GM12878 (cell line): ENCODE data around the gene PRKG1. TPM values are rescaled to one million over a fixed set of nuclear protein-coding genes. Genes with fewer than 3 reads are reported as not detected.
A peak's percentile ranks its signal among the peaks of the same experiment; 100 is the strongest.

Experiments
- ATAC-seq: fragments of 200-7000 bp; cut with Tn5 transposase; 3 replicates; pipeline ENCODE4 v1.9.1; 2020; ENCODE audit warnings: mild to moderate bottlenecking, moderate library complexity
- BruUV-seq: library from RNA; stranded (reverse); fragments of 400-500 nt; replicated peaks from 2 replicates; lab custom pipeline; 2021; lab: Mats Ljungman, UMichigan
- CTCF ChIA-PET: fragments of 300-600 bp; sonication (Branson Sonifier 250); formaldehyde crosslinking; extraction: SDS; loops from one replicate; lab custom pipeline; 2021; ENCODE audit warnings: inconsistent platforms; lab: Yijun Ruan, JAX
- POLR2A ChIA-PET: fragments of 350-600 bp; formaldehyde crosslinking; extraction: SDS; loops from one replicate; lab custom pipeline; 2021; ENCODE audit warnings: inconsistent platforms; lab: Charles Lee
- RAD21 ChIA-PET: fragments of 300-600 bp; sonication (Branson Sonifier 250); formaldehyde crosslinking; loops from one replicate; lab custom pipeline; 2023; ENCODE audit warnings: antibody characterized with exemption; ENCODE audit not compliant: unreplicated experiment; lab: Charles Lee
- SMC1A ChIA-PET: fragments of 300-600 bp; sonication (Branson Sonifier 250); formaldehyde crosslinking; loops from one replicate; lab custom pipeline; 2023; ENCODE audit not compliant: unreplicated experiment, uncharacterized antibody; lab: Charles Lee
- DNase-seq: peaks from one replicate; pipeline ENCODE4 v3.0.0-alpha.2; 2011; ENCODE audit warnings: low read depth, low spot score
- FAIRE-seq: peaks from 3 replicates; lab custom pipeline; 2011; peaks lifted over from hg19 to GRCh38; lab: Jason Lieb, UNC
- H2AFZ ChIP-seq: 2 replicates; pipeline ENCODE4 v1.6.0; 2011; ENCODE audit warnings: low read depth, low read length, control low read depth; ENCODE audit not compliant: control insufficient read depth
- H3K27ac ChIP-seq: 2 replicates; pipeline ENCODE4 v1.5.1; 2011; ENCODE audit warnings: control low read depth; ENCODE audit not compliant: control insufficient read depth, insufficient read depth
- H3K27me3 ChIP-seq, 2 experiments: replicated peaks in 1 of 2; 2 replicates each; pipeline versions ENCODE4 v1.6.0 to v1.6.1; 2011; ENCODE audit warnings: low read length in 1 of 2; ENCODE audit not compliant: control insufficient read depth in 2 of 2, insufficient read depth in 2 of 2
- H3K36me3 ChIP-seq, 2 experiments: 2 replicates each; pipeline ENCODE4 v1.5.1; 2011; ENCODE audit warnings: low read length in 1 of 2; ENCODE audit not compliant: control insufficient read depth in 2 of 2, insufficient read depth in 2 of 2
- H3K4me1 ChIP-seq: 2 replicates; pipeline ENCODE4 v1.6.1; 2011; ENCODE audit warnings: mild to moderate bottlenecking, low read length, moderate library complexity, mixed read lengths; ENCODE audit not compliant: control insufficient read depth, insufficient read depth
- H3K4me2 ChIP-seq: 2 replicates; pipeline ENCODE4 v1.6.0; 2011; ENCODE audit warnings: control low read depth; ENCODE audit not compliant: control insufficient read depth, insufficient read depth
- H3K4me3 ChIP-seq: fragments of 200-600 bp; sonication (generic); 2 replicates; pipeline ENCODE4 v1.5.1; 2016
- H3K79me2 ChIP-seq: 2 replicates; pipeline ENCODE4 v1.6.0; 2011; ENCODE audit warnings: low read length; ENCODE audit not compliant: control insufficient read depth, insufficient read depth
- H3K9ac ChIP-seq: 2 replicates; pipeline ENCODE4 v1.8.0; 2011; ENCODE audit warnings: low read length, control low read depth, mixed read lengths; ENCODE audit not compliant: control insufficient read depth, insufficient read depth
- H3K9me3 ChIP-seq: replicated peaks from 3 replicates; pipeline ENCODE4 v1.5.1; 2011; ENCODE audit warnings: mild to moderate bottlenecking, low read length; ENCODE audit not compliant: control insufficient read depth, insufficient read depth
- H4K20me1 ChIP-seq: 2 replicates; pipeline ENCODE4 v1.6.0; 2011; ENCODE audit not compliant: control insufficient read depth, insufficient read depth
- ATF7 ChIP-seq: fragments of 450-650 bp; IDR thresholded peaks from 2 replicates; pipeline ENCODE4 v1.6.1; 2016; ENCODE audit warnings: low read depth, mild to moderate bottlenecking
- CBX5 ChIP-seq: sonication (generic); IDR thresholded peaks from 2 replicates; pipeline ENCODE4 v1.6.1; 2016; ENCODE audit warnings: low read depth, moderate library complexity, mild to moderate bottlenecking, inconsistent platforms
- CEBPB ChIP-seq, 2 experiments: fragments of 150-350 bp in 1 of 2; IDR thresholded peaks; 2 replicates each; pipeline ENCODE4 v1.6.1; 2012 to 2014; ENCODE audit warnings: low read depth in 2 of 2, low read length in 2 of 2, borderline replicate concordance in 1 of 2, inconsistent platforms in 1 of 2
- CHD1 ChIP-seq: IDR thresholded peaks from 2 replicates; pipeline ENCODE4 v1.6.1; 2012; ENCODE audit warnings: low read depth, low read length, improper control_type of control experiment
- DPF2 ChIP-seq: fragments of 450-650 bp; IDR thresholded peaks from 2 replicates; pipeline ENCODE4 v1.6.1; 2017; ENCODE audit warnings: mild to moderate bottlenecking
- EGR1 ChIP-seq, 2 experiments: IDR thresholded peaks; 1 replicate in 1 of 2; 2 replicates in 1 of 2; pipeline ENCODE4 v1.6.1; 2011 to 2012; ENCODE audit warnings: low read depth in 2 of 2, low read length in 2 of 2, borderline replicate concordance in 1 of 2, mild to moderate bottlenecking in 1 of 2, moderate library complexity in 1 of 2
- HSF1 ChIP-seq: fragments of 150-350 bp; IDR thresholded peaks from 2 replicates; pipeline ENCODE4 v1.6.1; 2014; ENCODE audit warnings: mild to moderate bottlenecking, low read depth, low read length
- in situ Hi-C: fragments of 300-500 bp; cut with MboI; formaldehyde crosslinking; loops from 9 replicates; pipeline ENCODE4 v1.14.3; 2018; ENCODE audit warnings: mixed read lengths
- intact Hi-C: fragments of 100-400 bp; cut with micrococcal nuclease; formaldehyde crosslinking; loops from one replicate; pipeline ENCODE4 v1.14.2; 2022; ENCODE audit not compliant: unreplicated experiment
- polyA plus RNA-seq, 11 experiments: library from polyadenylated mRNA; depleted of rRNA in 4 of 11; unstranded in 6 of 11; stranded (reverse) in 5 of 11; fragments of >200 nt; fragmentation: Nextera tagmentation in 4 of 11; fragmentation: Illumina TruSeq in 1 of 11; extraction: Ambion mirVana in 4 of 11; extraction: Trizol in 1 of 11; gene quantifications; 1 replicate in 1 of 11; 2 replicates in 10 of 11; pipeline versions ENCODE4 v1.2.1 to v1.2.3, GENCODE V29; 2011 to 2016; ENCODE audit warnings: inconsistent platforms in 2 of 11, missing spikeins in 2 of 11, low read depth in 1 of 11
- total RNA-seq, 4 experiments: library from RNA; depleted of rRNA in 3 of 4; stranded (reverse); fragments of >200 nt in 3 of 4; fragmentation: Illumina TruSeq in 1 of 4; extraction: Trizol in 1 of 4; gene quantifications; 2 replicates each; pipeline versions ENCODE4 v1.2.1 to v1.2.3, GENCODE V29; 2013 to 2021

The PRKG1 gene
- total and polyA plus RNA-seq, 10 of the 15 experiments (the other 5 are each of a cell fraction or from before 2014, with no cell fraction given), result 0.04 to 0.05 TPM; not detected in 8

GRCh38 chr10:52048051-52048450, 973.8 kb downstream of the PRKG1 start:
- RAD21 ChIA-PET, result no interaction called here

More at GRCh38 chr10:52048051-52048450, 973.8 kb downstream of the PRKG1 start:
- no TSS peak for BruUV-seq
- ATAC-seq, result no peak
- no peaks in the 10 kb centered on the region for H3K79me2 ChIP-seq
- no peak for DNase-seq
- SMC1A ChIA-PET, result no interaction called here
- CTCF ChIA-PET, result no interaction called here
- H3K27me3 ChIP-seq, result no peaks in the 10 kb centered on the region; a peak in 1 of 4 replicates
- H3K9ac ChIP-seq, result no peak overlapping the region
- H4K20me1 ChIP-seq, result no peaks in the 10 kb centered on the region
- no peak for FAIRE-seq
- H3K9me3 ChIP-seq, result no peaks in the 10 kb centered on the region
- no peaks in the 10 kb centered on the region for H3K4me1 ChIP-seq
- POLR2A ChIA-PET, result no interaction called here
- no peak overlapping the region for H2AFZ ChIP-seq
- H3K4me3 ChIP-seq, result no peak overlapping the region
- no peak for TF ChIP-seq CHD1
- 0 out of 2 replicates have a peak, but pooled peaks have one; percentile 18 for TF ChIP-seq ATF7
- no peak for TF ChIP-seq EGR1 (IDR thresholded peaks at IDR 0.05; ENCODE audit: borderline replicate concordance in 1 of 2, low read depth in 2 of 2, low read length in 2 of 2)
- no peak for TF ChIP-seq CEBPB (IDR thresholded peaks at IDR 0.05; ENCODE audit: borderline replicate concordance in 1 of 2, low read depth in 2 of 2, low read length in 2 of 2)
- no peak for TF ChIP-seq DPF2
- no peak for TF ChIP-seq HSF1
- TF ChIP-seq CBX5, result no peak
- TF ChIP-seq, all 136 proteins: peak for 1
- Histone ChIP-seq H3K4me2 (no peak overlapping the region), H3K36me3 (no peaks in the 10 kb centered on the region), H3K27ac (no peak overlapping the region)
- in situ Hi-C loops (no loop called here), intact Hi-C loops (no loop called here)
